HG03039 (cell line): ENCODE data around the gene M1AP.
"Not testable (repeated sequence)": the region's sequence is repeated elsewhere in the genome, so short reads cannot be mapped to it uniquely, and the experiment has no call there.

Experiments used
- ATAC-seq: cut with Tn5 transposase; IDR thresholded peaks from one replicate; pipeline ENCODE4 v1.9.1; 2021; ENCODE audit warnings: mild to moderate bottlenecking, moderate library complexity; ENCODE audit not compliant: unreplicated experiment

M1AP gene

DNA sequence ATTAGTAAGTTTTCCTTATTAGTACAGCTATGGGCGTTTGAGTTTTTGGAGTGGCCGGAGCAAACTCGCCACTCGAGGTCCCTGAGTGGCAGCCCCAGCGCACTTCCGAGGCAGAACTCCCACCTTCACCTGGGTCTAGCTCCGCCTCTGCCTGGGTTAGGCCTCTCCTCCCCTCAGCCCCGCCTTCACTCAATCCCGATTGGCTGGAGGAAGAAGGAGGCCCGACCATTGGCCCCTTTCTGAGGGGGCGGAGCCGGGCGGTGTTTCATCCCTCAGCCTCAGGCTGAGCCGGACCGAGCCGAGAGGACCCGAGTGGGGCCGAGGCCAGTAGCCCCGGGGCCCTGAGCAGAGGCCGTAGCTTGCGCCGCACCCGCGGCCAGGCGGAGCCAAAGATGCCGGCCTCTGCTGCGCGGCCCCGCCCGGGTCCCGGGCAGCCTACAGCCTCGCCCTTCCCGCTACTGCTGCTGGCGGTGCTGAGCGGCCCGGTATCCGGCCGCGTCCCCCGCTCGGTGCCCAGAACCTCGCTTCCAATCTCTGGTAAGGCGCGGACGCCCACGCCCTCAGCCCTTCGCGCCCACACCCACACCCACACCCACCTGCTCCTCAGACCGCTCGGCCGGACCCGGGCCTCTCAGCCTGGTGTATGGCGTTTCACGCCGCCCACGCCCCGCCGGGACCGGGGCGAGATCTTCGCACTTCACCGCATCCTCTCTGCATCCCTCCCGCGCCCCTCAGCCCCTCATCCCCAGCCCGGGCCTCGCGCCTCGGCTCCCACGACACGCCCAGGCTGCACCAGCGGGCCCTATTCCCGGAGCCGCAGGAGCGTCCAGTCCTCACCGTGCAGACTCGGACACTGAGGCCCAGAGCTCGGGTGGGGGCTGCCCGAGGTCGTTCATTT, 6.1 kb upstream of the M1AP start, which contains the start of gene SEMA4F:
Gene SEMA4F (plus strand): TSS at position 263 of the 898 bp plus-strand sequence. CDS start 130 bp downstream, at position 393.
- peak; percentile 100 for ATAC-seq

GRCh38 chr2:74653589-74653984, 5.5 kb upstream of the M1AP start:
- ATAC-seq = peak; percentile 12

GRCh38 chr2:74646834-74647482, 1.2 kb downstream of the M1AP start:
- no peak for ATAC-seq

GRCh38 chr2:74646201-74646600, 1.9 kb downstream of the M1AP start:
- no peak for ATAC-seq

DNA sequence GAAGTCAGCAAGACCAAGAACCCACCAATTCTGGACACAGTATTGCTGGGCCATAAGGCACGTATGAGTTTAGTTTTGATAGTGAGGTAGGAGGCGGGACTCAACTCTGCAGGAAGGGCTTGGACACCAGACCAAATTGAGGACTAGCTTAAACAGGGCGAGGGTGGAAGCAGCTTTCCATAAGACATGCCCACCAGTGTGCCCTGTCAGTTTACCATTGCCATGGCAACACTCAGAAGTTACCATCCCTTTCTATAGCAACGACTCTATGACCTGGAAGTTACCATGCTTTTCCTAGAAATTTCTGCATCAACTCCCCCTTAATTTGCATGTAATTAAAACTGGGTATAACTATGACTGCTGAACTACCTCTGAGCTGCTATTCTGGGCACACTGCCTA, 2.8 kb downstream of the M1AP start:
- ATAC-seq = no peak

GRCh38 chr2:74639550-74639949, 8.6 kb downstream of the M1AP start:
- ATAC-seq = no peak

- ATAC-seq = no peak
Measured at GRCh38 chr2:74632939-74633312, 15.2 kb downstream of the M1AP start.

- ATAC-seq = no peak
Measured at GRCh38 chr2:74632209-74632938, 15.8 kb downstream of the M1AP start.

DNA sequence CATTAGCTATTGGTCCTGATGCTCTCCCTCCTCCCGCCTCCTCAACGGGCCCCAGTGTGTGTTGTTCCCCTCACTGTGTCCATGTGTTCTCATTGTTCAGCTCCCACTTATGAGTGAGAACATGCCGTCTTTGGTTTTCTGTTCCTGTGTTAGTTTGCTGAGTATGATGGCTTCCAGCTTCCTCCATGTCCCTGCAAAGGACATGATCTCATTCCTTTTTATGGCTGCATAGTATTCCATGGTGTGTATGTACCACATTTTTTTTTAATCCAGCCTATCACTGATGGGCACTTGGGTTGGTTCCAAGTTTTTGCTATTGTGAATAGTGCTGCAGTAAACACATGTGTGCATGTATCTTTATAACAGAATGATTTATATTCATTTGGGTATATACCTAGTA, 17.7 kb downstream of the M1AP start:
- not testable (repeated sequence) for ATAC-seq

GRCh38 chr2:74628538-74629105, 19.5 kb downstream of the M1AP start:
- ATAC-seq = no peak

GRCh38 chr2:74625658-74626425, 22.3 kb downstream of the M1AP start:
- no peak for ATAC-seq

GRCh38 chr2:74620671-74621070, 27.5 kb downstream of the M1AP start:
- ATAC-seq = no peak

- no peak for ATAC-seq
Measured at GRCh38 chr2:74619651-74620297, 28.4 kb downstream of the M1AP start.

GRCh38 chr2:74618410-74619083, 29.6 kb downstream of the M1AP start:
- ATAC-seq = no peak

DNA sequence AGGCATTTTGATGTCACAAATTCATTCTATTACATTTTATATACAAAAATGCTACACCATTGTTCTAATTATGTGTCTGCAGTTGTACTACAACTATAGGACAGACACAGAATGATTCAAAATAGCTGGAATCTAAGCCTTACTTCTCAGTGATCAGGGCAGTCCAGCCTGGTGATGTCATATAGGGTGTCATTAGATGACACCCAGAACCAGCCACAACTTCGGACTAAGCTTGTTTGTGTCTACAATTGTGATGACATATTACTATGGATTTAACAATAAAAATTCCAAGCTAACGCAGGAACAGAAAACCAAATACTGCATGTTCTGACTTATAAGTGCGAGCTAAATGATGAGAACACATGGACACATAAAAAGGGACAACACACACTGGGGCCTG, 31.0 kb downstream of the M1AP start:
- ATAC-seq = no peak

GRCh38 chr2:74606927-74607326, 41.2 kb downstream of the M1AP start:
- no peak for ATAC-seq

GRCh38 chr2:74603282-74604000, 44.7 kb downstream of the M1AP start:
- no peak for ATAC-seq

GRCh38 chr2:74602586-74603281, 45.4 kb downstream of the M1AP start:
- no peak for ATAC-seq
